ENCODE data around the gene SLC25A23.

SLC25A23 gene

GRCh38 chr19:6480848-6481415, 21.3 kb upstream of the SLC25A23 start:
- no peak for FAIRE-seq

- no peak for FAIRE-seq
These were observed 20.3 kb upstream of the SLC25A23 start for GRCh38 chr19:6479836-6480398.

- FAIRE-seq, result no peak
These were observed 19.2 kb upstream of the SLC25A23 start for GRCh38 chr19:6478815-6479214.

- FAIRE-seq, result no peak
These were observed 17.4 kb upstream of the SLC25A23 start for GRCh38 chr19:6476896-6477431.

GRCh38 chr19:6476155-6476895, 16.7 kb upstream of the SLC25A23 start:
- FAIRE-seq, result peak; percentile 98

GRCh38 chr19:6475321-6476108, 15.9 kb upstream of the SLC25A23 start:
- FAIRE-seq, result no peak

GRCh38 chr19:6473647-6474046, 14.1 kb upstream of the SLC25A23 start:
- FAIRE-seq, result no peak

- no peak for FAIRE-seq
These were observed 13.1 kb upstream of the SLC25A23 start for GRCh38 chr19:6472713-6473112.

- FAIRE-seq, result no peak
These were observed 11.5 kb upstream of the SLC25A23 start for GRCh38 chr19:6471076-6471475.

GRCh38 chr19:6470173-6470572, 10.6 kb upstream of the SLC25A23 start:
- FAIRE-seq, result no peak

GRCh38 chr19:6467384-6467783, 7.8 kb upstream of the SLC25A23 start:
- no peak for FAIRE-seq

- FAIRE-seq, result no peak
These were observed 7.1 kb upstream of the SLC25A23 start for GRCh38 chr19:6466526-6467248.

GRCh38 chr19:6465663-6466062, 6.1 kb upstream of the SLC25A23 start:
- FAIRE-seq, result no peak

GRCh38 chr19:6465006-6465405, 5.4 kb upstream of the SLC25A23 start:
- no peak for FAIRE-seq

- no peak for FAIRE-seq
These were observed 4.7 kb upstream of the SLC25A23 start, which contains the start of gene CRB3 for GRCh38 chr19:6464070-6464873. TSS of gene CRB3 (plus strand) at chr19:6464271. CDS start at chr19:6464702, 431 bp downstream.

- peak; percentile 98 for FAIRE-seq
These were observed 700 bp upstream of the SLC25A23 start for GRCh38 chr19:6460099-6460884.

GRCh38 chr19:6458695-6459261, 814 bp downstream of the SLC25A23 start:
- no peak for FAIRE-seq

GRCh38 chr19:6457958-6458694, 1.5 kb downstream of the SLC25A23 start:
- no peak for FAIRE-seq

- FAIRE-seq, result no peak
These were observed 3.7 kb downstream of the SLC25A23 start for GRCh38 chr19:6455924-6456323.
